ENCODE measurements around the gene IGIP.

GRCh38 chr5:140084541-140084940 lies 41.2 kb upstream of the IGIP start:
- TF ChIP-seq GATA3 (IDR thresholded peaks at IDR 0.05; ENCODE audit: low read depth, low read length) (no peak), GATA2 (IDR thresholded peaks at IDR 0.05; ENCODE audit: low read depth, low read length) (no peak)

All from SH-SY5Y (cell line).